Stimulated activated CD4-positive, alpha-beta T cell treated with anti-CD3 and anti-CD28 coated beads, TNF-alpha, amount 100 ng/mL, for 24 hours (primary cell): ENCODE measurements around the gene TSPAN7.

Experiments used
- DNase-seq, 3 experiments: peaks; one replicate each; pipeline ENCODE4 v3.0.0-alpha.2; 2020; ENCODE audit warnings: low read depth in 3 of 3

The TSPAN7 gene

DNA sequence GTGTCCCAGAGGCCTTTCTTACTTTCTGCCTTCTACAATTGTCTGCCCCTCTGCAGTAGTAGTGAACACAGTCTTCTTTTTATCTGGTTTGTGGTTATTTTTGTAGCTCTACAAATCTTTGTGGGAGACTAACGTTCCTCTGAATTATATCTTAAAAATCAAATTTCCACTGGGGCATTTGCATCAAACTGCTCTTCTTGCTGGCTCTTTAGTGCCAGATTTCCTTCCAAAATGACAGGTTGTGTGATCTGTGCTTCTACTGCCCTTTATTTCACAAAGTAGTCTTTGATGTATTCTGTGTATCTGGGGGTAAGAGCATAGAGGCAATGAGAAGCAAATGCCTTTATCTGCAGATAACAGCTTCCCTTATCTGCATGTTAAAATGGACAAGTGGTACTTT, 34.5 kb downstream of the TSPAN7 start:
- no peak for DNase-seq

DNA sequence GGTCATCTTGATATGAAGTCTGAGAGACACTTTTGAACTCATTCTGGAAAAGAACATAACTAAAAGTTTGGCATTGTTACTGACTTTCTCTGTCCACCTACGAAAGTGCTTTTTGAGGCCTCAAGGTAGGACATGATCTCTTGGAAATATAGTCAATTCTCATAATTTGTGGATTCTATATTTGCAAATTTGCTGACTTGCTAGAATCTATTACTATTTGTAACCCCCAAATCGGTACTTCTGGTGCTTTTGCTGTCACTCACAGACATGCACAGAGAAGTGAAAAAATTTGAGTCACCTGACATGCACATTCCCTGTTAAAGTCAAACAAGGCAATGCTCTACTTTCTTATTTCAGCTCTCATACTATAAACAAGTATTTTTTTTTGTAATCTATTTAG, 35.6 kb downstream of the TSPAN7 start:
- DNase-seq, result no peak

DNA sequence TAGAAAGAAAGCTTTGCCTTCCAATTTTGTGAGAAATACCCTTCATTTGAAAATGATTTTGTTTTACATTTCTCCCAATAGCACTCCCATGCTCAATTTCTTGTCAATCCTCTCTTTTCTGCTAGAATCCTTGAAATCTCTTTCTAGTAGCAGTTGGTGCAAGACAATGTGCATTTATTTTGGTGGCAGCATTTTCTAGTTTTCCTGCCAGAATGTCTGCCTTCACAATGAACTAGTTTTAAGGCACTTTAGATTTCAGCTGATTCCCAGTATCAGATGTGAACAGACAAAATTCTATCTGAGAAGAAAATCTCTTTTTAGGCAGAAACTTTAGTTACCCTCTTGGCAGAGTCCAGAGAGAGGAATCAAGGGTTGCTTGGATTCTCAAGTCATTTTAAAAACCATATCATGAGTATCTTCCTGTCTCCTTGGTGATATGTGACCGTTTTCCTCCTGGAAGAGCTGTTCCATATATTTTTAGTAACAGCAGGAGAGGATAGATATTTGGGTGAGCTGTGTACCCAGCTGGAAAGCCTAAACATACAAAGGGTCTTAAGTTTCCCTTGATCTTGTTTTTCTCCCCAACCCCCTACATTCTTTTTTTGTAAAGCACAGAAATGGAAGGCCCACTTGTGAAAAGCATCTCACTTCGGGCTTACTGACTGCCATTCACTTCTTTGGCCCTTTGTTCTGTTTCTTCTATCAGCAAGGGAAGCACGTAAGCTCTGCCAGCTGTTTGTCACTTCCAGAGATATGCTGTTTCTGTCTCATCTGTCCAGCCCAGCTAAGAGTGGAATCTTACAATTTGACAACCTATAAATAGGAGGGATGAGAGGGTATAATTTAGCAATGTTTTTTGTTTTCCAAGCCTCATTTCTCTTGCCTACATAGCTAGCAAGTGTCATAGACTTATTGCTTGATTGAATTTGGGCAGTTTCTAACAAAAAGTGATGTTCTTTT, 38.7 kb downstream of the TSPAN7 start:
- no peak for DNase-seq

DNA sequence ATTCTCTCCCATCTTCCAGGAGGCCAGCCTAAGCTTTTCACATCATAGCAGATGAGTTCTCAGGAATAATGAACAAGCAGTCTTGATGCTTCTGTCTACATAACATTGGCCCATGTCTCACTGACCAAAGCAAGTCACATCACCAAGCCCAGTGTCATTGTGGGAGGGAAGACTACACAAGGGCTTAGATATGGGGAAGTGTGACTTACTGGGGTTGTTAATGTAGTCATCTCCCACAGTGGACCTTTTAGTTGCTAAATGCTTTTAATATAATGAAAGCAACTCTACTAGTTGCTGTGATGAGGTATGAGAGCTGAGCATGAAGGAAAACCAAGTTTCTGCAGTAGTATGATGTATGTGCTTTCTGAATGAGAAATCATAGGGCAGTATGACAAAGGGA, 40.5 kb downstream of the TSPAN7 start:
- DNase-seq, result no peak

DNA sequence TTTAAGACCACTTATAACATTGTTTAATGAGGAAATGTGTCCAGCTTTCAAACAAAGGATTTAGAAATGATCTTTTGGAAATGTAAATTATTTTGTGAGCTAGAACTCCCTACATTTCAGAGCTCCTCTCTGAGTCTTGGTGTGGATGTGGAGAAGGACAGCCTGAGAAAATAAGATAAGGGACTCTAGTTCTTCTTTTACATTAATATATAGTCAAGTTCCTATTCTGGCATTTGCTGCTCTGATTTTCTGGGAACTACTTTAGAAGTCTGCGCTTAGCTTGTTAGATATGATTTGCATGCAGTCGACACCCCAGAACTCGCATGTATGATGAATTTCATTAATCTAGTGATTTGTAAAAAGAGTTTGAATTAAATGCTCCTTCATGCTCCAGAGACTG, 45.5 kb downstream of the TSPAN7 start:
- no peak for DNase-seq

DNA sequence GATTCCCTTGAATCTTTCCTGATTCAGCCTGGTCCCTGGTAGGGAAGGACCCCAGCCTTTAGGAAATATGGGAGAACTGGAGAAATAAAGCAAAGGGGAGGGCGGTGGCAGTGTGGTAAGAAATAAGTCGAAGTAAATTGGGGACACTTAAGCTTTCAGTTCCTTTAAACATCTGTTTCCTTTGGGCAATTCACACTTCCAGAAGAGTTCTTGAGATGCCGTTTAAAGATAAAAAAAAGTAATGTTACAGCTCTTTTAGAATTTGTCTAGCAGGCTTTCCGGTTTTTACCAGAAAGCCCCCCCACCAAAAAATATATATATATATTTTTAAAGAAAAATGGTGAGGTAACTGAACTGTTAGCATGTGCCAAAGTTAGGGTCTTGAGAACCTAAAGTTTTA, 46.6 kb downstream of the TSPAN7 start:
- DNase-seq, result no peak

DNA sequence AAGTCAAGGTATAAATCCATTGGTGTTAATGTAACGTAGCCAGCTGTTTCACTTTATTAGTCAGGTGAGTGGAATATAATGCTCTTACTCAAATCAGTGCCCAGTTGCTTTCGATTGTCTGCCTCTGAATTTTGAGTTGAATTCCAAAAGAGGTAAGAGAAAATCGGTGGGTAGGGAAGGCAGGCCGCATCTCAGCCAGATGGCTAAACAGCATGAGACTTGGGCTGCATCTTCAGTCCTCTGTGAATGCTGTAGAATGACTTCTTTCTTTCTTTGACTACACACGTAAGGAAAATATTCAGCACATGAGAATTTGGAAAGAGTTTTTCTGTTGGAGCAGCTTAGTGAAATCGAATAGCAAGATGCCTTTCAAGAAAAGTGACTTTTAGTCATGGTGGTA, 49.5 kb downstream of the TSPAN7 start:
- DNase-seq, result no peak

DNA sequence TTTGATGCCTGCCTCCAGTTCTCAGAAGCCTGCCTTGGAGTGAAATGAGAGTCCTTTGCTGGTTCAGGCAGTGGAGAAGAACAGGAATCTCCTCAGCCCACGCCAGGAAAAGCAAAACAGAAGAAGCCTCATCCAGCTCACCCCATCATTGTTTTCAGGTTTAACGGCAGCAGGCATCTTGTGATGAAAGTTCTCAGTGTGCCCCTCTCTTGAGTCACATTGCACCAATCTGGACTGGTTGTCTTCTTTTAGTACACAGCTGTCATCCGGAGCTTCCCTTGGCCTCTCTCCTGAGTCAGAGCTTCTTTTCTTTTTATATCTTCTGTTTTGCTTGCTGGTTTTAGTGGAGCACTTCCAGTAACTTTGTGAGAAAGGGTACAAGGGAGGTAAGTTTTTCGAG, 50.9 kb downstream of the TSPAN7 start:
- DNase-seq, result no peak

DNA sequence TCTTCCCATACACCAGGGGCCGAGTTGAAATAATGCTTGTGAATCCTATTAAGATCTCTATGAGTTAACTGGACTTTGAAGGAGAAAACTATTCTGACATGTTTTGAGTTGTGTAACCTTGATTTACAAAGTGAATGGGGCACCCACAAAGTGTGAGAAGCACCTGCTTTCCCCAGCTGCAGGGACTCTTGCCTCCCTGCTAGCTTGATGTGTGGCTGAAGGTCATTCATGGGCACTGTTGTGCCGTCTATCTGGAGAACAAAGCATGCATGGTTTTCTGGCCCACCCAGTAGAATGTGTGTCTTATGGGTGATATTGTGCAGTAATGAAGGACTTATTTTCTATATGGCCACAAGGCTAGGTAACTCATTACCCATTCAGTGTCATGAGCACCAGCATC, 53.1 kb downstream of the TSPAN7 start:
- DNase-seq, result no peak

DNA sequence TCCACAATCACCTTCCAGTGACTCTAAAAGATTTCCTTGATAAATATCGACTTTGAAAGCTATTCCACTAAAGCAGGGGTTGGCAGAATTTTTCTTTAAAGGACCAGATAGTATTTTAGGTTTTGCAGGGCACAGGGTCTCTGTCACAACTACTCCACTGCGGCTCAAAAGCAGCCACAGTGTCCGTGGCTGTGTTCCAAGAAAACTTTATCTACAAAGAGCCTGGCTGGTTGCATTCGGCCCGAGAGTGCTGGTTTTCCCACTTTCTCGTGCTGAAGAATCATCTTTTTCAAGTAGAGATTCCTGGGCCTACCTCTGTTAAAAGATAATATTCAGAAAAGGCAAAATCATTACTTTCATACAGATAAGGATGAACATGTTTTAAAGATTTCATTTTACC, 55.6 kb downstream of the TSPAN7 start:
- DNase-seq, result no peak

DNA sequence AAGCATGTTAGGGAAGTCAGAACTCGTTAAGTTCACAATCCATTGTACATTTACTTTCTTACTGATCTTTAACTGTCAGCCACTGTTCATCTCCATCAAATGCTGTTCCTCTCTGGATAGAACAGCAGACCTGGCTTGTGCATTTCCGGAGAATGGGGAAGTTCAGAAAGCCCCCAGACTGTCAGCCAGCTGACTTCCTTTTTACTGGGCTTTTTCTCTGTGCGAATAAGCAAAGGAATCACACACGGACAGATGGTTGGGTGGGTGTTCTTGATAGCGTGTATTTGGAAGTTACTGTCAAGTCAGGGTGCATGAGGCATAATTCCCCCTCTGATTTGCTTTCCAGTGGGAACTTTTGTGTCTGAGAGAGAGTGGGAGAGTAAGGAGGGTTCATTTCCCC, 56.8 kb downstream of the TSPAN7 start:
- DNase-seq, result no peak

DNA sequence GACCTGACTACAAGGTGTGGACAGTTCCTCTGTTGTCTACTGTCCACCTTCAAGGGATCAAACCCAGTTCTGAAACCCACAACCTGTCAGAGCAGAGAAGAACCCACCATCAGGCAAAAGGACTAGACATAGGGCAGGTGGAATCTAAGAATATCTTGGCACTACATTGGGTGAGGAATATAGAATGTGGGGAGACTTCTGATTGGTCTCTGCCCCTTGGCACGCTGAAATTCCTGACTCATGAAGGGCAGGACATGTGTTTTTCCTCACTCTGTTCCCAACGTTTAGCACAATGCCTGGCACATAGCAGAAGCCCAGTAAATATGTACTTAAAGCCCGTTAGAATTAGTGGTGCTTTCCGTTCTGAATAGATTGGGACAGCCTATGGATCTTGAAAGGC, 59.3 kb downstream of the TSPAN7 start:
- no peak for DNase-seq

DNA sequence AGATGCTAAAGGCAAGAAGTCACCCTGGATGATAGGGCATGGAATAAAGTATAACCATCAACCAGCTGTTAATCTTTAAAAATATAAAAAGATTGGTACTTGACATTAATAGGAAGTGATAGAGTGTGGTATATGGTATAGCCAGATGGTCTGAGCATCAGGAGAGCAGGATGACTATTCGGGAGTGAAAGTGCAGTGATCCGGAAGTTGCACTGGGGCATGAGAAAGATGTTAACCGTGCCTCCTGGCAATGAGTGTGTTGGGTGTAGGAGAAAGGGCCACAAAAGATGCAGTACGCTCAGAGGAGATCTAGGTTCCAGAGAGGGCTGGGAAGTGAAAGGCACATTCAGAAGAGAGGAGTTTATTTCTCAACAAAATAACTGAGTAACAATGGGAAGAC, 65.0 kb downstream of the TSPAN7 start:
- no peak for DNase-seq

DNA sequence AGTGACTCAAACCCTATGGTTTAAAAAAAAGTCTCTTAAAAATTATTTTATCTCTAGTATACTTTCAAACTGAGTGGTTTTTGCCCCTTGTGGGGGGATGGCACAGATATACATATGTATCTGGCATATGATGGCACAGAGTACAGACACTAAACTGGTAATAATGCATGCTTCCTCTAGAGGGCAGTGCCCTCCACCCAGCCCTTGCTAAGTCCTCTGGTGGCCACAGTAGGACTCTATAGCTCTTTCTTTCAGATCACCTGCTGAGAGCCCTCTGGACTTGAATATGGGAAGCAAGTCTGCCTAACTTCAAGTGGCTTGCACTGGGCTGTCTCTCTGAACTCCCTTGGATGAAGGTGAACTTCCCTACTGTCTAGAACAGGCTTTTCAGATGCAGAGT, 66.3 kb downstream of the TSPAN7 start:
- no peak for DNase-seq

DNA sequence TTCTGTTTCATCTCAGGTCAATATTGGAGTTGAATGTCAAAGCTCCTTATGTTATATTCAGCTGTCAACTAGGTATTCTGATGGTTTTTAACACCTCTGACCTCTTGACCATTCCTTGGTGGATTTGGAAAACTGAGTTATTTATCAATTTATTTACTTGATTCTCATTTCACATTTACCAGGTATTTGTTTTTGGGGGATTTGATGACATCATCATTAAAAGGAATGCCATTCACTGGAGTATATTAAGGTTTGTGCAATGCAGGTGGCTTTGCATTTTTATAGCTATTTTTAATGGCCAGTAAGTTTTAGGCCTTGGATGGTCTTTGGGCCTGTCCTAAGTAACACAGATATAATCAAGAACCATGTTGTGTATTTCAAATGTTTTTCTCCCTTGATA, 67.2 kb downstream of the TSPAN7 start:
- no peak for DNase-seq

DNA sequence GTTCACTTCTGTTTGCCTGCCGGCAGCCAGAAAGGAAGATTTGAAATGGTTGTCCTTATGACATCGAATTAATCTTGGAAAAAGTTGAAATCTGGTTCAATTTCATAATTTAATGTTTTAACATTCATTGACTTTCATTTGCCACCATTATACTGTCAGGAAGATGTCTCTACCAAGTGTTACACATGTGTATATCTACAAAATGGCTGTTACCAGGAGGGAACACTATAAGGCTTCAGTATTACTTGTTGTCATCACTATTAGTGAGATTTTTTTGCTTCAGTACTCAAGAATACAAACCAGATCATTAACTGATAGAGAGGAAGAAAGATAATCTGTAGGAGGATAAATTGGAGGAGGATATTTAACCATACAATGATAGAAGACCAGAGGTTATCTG, 71.2 kb downstream of the TSPAN7 start:
- DNase-seq, result no peak

DNA sequence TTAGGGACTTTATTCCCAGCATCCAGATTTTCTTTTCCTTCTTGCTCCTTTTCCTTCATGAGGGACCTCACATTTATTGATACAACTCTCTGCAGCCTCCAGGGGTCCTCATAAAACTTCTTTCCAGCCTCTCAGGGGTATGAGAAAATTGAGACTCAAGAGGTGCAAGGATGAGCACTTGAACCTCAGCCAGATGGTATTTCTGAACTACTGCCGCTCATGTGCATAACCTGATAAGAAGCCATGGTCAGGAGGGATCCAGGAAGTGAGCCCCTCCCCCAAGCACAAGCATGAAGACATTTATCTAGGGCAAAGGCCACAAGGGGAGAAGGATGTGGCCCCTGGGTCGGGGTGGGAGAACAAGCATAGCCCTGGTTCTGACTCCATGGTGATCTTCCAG, 73.3 kb downstream of the TSPAN7 start:
- DNase-seq, result no peak

DNA sequence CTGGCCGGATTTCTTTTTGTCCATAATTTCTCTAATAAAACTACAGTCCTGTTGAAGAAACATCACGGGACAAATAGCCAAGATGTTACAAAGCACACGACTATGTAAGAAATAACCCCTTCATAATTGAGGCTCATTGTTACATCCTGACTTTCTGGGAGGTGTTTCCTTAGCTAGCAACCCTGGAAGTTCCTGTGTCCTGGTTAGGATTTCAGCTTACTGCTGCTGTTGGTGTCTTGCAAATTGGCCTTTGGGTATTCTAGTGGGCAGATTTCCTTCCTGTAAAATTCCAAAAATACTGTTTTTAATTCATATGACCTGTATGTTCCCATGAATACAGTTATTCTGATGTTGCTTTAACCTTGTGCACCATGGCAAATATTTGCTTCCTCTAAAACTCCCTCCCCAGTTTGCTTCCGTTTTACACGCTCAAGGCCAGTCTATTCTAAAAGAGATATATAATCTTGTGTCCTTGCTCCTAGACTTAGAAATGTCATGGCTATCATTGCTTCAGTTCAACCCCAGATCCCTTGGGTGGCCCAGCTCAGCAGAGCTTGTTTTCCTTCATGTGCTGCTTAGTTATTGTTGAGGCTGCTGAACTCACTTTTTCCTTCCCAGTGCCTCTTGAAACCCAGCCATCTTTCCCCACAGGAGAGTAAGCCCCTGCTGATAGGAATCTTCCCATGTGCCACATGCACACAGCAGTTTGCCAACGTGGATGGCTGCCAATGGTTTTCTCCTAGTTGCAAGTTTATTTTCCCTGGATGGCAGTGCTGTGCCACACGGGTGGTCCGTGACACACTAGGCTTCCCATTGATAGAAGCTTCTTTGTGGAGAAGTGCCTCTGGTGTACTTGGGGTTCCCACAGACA, 75.8 kb downstream of the TSPAN7 start:
- DNase-seq, result no peak

DNA sequence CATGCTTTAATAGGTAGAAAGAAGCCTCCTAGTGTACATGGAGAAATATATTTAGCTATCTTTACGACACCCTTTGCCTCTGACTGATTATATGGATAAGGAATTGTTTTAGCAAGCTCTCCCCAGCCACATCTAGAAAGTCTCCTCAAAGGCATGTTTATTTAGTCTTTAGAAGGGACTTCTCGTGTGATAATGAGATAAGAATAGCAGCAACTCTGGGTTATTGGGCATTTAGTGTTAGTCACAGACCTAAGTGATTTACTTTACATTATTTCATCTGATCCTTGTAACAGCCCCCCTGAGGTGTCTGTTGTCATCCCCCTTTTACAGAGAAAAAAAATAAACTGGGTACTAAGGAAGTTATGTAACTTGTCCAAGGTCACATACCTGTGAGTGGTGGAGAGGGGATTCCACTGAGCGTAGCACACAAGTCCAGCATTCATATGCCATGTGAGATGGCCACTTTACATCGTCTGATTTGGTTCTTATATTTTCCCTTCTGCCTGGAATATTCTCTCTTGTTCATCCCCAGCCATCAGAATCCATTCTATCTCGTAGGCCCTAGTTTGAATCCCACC, 77.7 kb downstream of the TSPAN7 start:
- DNase-seq, result no peak

DNA sequence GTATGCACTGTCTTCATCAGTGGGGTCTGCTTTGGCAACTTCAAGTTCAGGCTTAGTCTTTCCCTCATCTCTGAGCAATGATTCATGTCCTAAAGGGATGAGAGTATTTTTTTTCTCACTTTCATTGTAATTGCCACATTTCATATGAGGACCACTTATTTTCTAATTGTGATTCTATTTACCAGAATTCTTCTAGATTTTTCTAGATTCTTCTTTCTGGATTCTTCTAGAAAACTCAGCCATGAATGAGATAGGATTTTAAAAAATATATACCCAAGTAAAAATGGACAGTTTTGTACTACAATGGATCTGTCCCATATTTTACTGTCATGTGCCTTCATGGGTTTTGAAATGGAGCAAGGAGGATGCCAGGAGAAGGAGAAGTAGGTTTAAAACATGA, 78.4 kb downstream of the TSPAN7 start:
- DNase-seq, result no peak

DNA sequence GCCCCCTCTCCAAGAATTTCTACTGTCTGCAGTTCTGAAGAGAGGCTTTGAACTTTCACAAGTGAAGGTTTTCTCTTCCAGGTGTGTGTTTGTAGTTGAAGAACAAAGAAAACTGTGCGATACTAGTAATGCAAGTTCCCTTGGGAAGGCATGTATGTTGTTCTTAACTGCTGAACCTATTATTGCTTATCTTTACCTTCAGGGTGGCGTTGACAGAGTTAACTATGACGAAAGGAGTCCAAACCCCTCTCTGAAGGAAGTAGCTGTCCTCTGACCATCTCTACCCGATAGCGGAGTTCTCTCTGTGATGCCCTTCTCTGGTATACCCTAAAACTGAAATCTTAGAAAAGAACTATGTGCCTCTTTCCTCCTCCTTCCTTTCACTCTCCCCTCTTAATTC, 79.9 kb downstream of the TSPAN7 start:
- DNase-seq, result no peak

DNA sequence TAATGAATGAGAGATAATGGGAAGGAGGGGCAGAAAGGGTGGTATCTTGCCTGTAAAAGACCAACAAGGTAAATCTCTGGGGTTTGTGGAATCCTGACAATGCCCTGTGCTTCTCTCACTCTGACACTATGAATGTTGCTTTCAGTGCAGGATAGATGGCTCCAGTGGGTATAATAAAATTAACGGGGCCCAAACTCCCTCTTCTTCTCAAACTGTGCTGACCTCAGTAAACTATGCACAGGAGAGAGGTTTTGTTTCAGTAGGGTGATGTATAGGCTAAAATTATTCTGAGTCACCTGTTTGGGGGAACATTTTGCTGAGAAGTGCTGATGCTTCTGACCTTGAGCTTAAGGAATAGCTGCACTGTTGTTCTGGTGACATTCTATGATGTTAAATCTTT, 82.6 kb downstream of the TSPAN7 start:
- DNase-seq, result no peak

DNA sequence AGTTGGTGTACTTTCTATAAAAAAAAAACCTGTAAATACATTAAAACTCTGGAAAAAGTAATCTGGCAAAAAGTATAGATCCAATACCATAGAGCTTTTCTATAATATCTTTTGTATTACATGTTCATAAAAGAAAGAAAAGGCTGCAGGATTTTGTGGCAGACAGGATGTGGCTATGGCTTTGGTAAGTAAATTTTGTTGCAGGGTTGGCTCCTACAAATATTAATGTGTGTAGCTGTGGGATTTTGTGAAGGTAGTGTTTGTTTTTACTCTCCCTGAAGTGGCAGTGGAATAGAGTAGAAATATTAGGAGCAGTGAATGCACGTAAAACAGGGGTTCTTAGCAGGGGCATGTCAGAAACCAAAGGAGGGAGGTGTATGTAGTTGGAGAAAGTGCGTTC, 84.8 kb downstream of the TSPAN7 start:
- no peak for DNase-seq
